Measurements from ENCODE around the gene SMPD1.
A peak's percentile ranks its signal among the peaks of the same experiment; 100 is the strongest.
"Not testable (repeated sequence)": the region's sequence is repeated elsewhere in the genome, so short reads cannot be mapped to it uniquely, and the experiment has no call there.

Gene SMPD1

DNA sequence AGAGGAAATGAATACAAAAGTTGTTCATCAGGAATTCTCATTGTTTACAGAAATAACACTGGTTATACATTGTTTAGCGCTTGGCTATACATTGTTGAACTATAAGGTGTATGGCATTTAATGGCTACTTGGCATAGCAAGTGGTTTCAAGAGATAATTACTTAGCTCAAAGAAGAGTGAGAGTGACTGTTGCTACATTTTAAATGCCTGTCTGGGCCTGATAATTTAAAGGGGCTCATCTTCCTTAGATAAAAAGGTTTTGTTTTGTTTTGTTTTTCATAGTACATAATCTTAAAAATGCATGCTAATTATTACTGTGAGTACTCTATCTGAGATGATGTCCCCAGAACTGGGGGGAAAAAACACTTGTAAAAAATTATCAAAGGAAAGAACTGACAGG, 1.5 kb upstream of the SMPD1 start:
- DNase-seq (ENCODE audit: low read depth in 2 of 2), result no peak

DNA sequence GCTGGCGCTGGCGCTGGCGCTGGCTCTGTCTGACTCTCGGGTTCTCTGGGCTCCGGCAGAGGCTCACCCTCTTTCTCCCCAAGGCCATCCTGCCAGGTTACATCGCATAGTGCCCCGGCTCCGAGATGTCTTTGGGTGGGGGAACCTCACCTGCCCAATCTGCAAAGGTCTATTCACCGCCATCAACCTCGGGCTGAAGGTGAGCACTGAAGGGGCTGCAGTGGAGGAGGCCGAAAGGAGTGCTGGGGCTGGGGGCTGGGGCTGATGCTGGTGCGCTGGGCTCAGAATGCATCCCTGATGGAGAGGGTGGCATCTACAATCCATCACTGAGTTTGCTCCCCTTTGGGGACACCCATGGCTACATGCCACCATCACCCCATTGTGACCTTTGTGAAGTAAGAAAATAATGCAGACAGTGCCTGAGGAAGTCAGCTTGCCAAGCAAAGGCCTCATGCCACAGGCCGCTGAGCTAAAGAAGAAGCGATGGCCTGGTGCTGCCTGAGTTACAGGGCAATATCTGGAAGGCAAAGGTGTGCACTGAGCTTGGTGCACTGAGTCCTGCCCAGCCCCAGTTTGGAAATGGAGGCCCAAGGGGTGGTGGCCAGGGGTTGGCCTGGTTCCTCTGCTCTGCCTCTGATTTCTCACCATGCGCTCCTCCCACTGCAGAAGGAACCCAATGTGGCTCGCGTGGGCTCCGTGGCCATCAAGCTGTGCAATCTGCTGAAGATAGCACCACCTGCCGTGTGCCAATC, 620 bp downstream of the SMPD1 start:
- no peak for DNase-seq (ENCODE audit: low read depth in 2 of 2)

DNA sequence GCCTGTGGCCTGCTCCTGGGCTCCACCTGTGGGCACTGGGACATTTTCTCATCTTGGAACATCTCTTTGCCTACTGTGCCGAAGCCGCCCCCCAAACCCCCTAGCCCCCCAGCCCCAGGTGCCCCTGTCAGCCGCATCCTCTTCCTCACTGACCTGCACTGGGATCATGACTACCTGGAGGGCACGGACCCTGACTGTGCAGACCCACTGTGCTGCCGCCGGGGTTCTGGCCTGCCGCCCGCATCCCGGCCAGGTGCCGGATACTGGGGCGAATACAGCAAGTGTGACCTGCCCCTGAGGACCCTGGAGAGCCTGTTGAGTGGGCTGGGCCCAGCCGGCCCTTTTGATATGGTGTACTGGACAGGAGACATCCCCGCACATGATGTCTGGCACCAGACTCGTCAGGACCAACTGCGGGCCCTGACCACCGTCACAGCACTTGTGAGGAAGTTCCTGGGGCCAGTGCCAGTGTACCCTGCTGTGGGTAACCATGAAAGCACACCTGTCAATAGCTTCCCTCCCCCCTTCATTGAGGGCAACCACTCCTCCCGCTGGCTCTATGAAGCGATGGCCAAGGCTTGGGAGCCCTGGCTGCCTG, 1.4 kb downstream of the SMPD1 start:
- no peak for DNase-seq (ENCODE audit: low read depth in 2 of 2)

DNA sequence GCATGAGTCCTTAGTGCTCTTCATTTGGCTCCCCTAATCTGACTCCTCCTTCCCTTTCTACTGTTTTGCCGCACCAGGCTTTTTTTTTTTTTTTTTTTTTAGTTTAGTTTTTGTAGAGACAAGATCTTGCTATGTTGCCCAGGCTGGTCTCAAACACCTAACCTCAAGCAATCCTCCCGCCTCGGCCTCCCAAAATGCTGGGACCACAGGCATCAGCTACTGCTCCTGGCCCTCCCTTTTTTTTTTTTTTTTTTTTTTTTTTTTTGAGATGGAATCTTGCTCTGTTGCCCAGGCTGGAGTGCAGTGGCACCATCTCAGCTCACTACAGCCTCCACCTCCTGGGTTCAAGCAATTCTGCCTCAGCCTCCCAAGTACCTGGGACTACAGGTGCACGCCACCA, 2.0 kb downstream of the SMPD1 start:
- not testable (repeated sequence) for DNase-seq (ENCODE audit: low read depth in 2 of 2)

DNA sequence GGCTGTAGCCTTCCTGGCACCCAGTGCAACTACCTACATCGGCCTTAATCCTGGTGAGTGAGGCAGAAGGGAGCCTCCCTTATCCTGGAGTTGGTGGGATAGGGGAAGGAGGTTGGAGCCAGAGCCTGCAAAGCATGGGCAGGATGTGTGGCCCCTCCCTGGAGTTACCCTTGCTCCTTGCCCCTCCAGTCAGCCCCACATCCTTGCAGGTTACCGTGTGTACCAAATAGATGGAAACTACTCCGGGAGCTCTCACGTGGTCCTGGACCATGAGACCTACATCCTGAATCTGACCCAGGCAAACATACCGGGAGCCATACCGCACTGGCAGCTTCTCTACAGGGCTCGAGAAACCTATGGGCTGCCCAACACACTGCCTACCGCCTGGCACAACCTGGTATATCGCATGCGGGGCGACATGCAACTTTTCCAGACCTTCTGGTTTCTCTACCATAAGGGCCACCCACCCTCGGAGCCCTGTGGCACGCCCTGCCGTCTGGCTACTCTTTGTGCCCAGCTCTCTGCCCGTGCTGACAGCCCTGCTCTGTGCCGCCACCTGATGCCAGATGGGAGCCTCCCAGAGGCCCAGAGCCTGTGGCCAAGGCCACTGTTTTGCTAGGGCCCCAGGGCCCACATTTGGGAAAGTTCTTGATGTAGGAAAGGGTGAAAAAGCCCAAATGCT, 3.9 kb downstream of the SMPD1 start:
- no peak for DNase-seq (ENCODE audit: low read depth in 2 of 2)

DNA sequence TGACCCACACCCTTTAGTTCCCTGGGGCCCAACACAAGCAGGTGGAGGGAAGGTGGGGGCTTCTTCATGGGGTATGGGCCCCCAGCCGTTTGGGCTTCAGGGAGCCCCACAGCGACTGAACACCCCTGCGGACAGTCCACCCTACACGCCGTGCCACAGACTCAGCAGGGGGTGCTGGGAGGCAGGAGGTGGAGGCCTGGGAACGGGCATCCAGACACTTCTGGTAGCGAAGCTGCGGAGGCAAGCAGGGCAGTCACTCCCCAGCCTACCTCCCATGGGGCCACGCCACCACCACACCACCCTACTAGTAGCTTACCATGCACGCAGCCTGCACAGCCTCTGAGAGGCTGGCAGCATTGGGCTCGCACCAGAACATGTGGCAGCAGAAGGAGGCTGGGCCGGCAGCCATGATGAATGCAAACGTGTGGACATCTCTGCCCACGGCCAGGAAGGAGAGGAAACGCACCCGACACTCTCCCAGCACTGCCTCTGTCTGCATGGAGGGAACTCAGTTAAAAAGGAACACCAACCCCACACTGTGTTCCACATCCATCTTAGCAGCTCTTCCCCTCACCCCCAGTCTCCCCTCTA, 5.3 kb downstream of the SMPD1 start:
- no peak for DNase-seq (ENCODE audit: low read depth in 2 of 2)

DNA sequence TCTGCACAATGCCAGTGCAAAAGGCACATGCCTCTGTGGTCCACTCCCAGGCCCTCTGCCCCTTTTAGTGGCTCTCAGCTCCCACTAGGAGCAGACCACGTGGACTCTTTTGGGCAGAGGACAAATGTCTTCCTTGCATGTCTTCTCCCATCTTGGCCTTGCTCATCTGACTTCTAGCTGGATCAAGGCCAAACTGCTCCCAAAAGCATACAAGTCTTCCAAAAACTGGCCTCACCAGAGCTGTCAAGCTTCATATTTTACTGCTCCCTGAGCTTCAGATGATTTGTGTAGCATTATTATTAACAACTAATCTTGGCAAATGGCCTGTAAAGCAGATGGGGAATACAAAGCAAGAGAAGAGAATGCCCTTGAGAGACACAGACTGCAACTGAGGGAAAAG, 6.9 kb downstream of the SMPD1 start:
- DNase-seq (ENCODE audit: low read depth in 2 of 2), result no peak

DNA sequence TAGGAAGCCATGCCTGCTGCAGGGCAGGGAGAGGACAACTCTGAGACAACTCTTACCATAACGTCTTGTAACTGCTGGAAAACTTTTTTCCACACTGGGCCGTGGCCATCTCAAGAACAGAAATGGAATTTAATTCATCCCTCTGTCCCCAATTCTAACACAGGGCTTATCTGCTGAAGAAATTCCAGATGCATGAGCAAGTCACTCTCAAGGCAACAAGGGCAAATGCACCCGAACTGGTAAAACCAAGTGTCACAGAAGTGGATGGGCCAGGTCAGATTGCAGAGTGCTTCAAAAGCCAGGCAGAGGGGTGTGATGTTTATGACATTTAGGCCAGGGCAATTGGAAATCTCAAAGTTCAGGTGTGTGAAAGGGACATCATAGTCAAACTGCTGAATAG, 7.4 kb downstream of the SMPD1 start:
- no peak for DNase-seq (ENCODE audit: low read depth in 2 of 2)

DNA sequence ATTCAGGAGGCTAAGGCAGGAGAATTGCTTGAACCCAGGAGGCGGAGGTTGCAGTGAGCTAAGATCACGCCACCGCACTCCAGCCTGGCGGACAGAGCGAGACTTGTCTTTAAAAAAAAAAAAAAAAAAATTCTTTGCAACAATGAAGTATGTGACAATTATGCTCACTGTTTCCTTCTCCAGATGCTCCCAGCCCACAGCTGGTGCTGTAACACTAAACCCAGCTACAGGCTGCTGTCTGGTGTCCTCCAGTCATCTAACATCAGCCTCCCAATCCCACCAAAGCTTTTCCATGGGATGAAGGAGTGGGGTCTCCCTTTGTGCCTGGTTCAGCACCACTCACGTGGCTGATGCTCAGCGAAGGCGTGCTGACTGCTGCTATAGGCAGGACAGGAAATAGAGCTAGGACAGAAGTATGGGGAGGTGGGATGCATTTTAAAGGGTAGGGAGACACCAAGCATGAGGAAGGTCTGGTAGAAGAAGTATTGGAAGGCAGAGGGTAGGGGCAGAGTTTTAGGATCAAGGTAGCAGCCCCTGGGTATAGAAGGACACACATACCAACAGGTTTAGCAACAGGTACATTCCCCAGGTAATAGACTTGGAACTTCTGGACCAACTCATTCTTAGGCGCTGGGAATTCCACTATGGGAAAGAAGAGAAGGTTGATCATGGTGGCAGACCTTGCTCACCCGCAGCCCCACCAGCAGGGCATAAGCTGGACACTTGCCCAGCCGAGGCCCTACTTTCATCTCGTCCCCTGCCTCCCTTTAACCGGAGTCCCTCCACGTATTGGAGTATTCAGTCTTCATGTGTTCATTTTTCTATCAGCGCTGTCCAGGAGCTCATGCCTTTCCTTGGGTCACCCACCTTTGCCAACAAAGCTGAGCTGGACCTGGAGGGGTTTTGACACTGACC, 10.4 kb downstream of the SMPD1 start:
- no peak for DNase-seq (ENCODE audit: low read depth in 2 of 2)

DNA sequence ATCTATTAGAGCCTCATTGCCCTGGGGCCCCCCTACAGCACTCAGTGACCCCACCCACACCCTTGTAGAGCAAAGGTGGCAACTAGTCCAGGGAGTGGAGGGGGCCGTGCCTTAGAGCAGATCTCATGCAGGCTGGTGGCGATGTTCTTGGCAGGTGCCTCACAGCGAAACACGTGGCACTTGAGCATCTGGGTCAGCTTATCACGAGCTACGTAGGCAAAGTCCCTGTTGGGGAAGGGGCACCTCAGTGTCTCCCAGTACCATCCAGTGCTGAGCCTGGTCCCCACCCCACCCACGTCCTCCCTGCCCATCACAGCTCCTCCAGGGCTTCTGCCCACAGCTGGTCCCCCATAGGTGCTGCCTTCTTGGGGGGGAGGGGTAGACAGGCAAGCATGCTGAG, 11.2 kb downstream of the SMPD1 start:
- no peak for DNase-seq (ENCODE audit: low read depth in 2 of 2)

DNA sequence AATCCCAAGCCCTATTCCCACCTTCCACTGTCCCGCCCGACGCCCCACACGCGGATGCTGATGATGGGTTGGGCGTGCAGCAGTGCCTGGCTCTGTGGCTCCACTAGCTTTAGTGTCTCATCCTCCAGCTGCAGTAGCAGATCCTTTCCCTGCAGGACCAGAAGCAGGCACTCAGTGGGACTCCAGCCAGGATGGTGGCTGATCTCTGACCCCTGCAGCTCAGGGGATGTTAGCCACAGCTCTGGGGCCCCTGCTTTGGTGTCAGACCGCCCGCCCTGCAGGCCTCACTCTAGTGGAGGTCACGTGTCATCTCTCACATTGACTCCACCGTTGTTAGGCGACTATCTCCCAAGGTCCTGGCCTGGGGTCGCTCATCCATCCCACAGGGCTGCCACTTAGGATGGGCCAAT, 11.8 kb downstream of the SMPD1 start:
- no peak for DNase-seq (ENCODE audit: low read depth in 2 of 2)

DNA sequence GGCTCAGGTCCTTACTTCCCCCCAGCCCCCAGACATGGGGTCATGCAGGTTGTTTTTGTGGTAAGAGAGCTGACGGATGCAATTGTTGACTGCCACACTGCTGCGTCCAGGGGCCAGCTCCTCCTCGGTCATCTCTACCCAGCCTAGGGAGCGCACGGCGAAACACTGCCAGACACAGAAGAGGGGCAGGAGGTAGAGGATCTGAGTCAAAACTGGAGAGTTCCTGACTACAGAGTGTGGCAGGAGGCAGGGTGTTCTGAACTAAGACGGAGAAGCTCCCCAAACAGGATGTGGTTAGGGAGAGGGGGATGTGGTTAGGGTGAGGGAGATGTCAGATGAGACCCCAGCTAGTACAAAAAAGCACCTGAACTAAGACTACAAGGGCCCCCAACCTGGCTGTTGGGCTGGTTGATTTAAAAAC, 12.3 kb downstream of the SMPD1 start:
- DNase-seq (ENCODE audit: low read depth in 2 of 2), result peak in 1 of 2 donors; percentile 58

DNA sequence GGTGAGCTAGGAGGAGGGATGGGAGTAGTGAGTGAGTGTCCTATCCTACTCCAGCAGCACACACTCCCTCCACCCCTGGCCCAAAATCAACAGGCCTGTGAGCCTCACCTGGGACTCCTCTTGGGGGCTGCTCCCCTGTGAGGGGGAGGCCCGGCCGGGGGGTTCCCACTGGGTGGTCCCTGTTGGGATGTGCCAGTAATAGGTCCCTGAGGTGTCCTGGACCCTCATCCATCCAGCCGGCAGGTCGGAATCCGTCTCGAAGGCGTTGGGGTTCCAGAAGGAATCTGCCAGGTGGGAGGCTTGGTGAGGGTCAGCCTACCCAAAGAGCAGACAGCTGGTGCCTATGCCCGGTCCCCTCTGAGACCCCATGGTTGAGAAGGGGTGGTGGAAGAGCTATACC, 13.3 kb downstream of the SMPD1 start:
- no peak for DNase-seq (ENCODE audit: low read depth in 2 of 2)

DNA sequence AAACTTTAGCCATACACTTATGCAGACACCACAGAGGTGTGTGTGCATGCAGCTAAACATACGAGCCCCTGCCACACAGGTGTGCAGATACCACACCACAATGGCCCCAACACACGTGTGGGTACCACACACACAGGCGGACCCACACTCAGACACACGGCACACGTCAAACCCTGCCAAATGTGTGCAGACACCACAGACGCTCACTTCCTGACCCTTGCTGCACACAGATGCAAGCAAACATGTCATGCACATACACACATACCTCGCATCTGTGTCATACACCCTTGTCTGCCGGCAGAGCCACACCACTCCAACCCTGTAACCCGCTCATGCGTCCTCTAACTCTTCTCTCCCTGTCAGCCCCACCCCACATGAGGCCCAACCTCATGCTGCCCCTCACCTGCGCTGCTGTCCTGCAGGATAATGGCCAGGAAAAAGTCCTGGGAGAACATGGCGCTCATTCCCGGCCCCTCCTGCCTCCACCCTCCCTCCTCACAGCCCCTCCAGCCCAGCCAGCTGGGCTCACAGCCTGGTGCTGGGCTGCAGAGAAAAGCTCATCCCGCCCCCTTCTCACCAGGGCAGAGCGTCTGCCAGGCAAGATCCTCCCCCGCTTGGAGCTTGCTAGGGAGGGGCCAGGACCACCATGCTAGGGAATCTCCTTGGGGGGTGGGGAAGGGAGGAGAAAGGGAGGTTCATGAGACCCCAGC, 14.2 kb downstream of the SMPD1 start:
- no peak for DNase-seq (ENCODE audit: low read depth in 2 of 2)

DNA sequence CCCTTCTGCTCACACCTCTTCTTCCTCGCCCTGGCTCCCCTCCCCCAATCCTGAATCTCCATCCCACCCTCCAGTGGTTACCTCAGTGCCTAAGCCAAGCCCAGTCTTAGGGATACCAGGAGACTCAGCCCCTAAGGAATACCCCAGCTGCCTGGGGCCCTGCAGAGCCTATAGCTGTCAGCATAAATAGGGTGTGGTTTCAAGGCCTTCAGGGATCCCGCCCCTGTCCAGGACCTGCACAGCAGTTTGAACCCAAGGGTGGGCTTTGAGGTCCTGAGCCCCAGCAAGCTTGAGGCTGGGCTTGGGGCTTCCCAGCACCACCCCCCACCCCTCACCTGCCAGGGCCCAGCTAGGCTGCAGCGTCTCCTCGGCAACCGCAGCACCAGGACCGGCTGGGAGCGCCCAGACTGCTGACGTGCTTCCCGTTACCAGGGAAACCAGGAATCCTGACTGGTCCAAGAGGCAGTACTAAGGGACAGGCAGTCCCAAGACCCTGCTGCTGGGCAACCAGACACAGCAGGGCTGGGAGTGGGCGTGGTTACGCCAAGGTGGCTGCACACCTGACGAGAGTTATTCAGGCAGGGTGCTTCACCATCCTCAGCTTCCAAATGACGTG, 14.9 kb downstream of the SMPD1 start:
- DNase-seq (ENCODE audit: low read depth in 2 of 2), result no peak

DNA sequence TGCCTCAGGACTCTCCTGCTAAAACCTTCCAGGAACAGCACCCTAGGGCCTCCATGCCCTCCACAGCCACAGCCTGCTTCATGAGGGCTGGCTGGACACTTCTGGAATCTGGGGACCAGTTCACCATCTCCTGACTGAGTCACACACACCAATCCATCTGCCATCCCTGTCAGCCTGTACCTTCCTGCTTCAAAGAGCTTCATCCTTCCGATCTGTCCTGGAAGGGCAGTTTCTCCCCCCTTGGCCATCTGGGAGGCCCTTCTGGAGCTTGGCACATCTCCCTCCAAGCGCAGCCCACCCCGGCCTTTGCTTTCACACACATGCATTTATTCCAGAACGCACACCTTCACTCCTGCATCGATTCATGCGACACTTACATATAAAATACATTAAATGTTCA, 15.6 kb downstream of the SMPD1 start:
- no peak for DNase-seq (ENCODE audit: low read depth in 2 of 2)

DNA sequence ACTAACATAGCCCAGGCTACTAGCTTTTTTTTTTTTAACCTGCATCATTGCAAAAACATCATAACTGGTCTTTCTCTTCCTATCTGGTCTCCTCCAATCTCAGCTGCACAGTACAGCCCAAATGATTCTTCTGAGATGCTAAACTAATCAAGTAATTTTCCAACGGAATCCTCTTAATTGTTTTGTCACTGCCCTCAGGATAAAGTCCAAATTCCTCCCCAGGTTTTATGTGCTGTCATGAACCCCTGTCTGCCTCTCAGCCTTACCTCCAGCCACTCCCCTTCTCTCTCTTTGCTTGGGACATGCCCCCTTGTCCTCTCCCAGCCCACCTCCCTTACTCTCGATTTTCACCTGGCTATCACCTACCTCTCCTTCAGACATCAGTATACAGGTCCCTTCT, 16.1 kb downstream of the SMPD1 start:
- DNase-seq (ENCODE audit: low read depth in 2 of 2), result no peak

DNA sequence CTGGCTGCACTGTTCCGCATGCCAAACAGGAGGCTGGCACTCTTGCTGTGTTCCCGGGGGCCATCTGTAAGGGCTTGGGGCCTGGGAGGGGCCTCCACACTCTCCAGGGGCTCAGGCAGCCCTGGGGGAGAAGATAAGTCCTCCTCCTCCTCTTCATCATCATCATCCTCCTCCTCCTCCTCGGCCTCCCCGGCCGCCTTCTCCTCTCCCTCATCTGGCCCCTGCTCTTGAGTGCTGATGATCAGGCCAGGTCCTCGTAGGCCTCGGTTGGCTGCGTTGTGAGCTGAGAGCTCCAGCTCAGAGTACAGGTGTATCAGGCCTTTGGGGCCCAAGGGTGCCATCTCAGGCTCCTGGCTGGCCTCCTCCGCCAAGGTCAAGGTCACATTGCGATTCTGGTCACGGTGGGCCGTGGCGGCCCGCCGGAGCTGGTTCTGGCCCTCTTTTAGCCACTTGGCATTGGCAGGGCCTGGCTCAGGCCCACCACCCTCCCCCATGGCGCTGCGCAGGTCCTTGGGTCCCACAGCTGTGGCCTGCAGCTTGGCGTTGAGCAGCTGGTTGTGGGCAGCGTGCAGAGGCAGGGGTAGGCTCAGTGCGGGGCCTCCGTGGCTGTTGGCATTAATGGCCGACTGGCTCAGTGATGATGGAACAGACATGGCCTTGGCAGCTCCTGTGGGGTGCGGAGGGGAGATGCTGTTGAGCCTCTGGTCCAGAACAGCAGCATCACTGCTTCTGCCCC, 20.6 kb downstream of the SMPD1 start:
- DNase-seq (ENCODE audit: low read depth in 2 of 2), result no peak

DNA sequence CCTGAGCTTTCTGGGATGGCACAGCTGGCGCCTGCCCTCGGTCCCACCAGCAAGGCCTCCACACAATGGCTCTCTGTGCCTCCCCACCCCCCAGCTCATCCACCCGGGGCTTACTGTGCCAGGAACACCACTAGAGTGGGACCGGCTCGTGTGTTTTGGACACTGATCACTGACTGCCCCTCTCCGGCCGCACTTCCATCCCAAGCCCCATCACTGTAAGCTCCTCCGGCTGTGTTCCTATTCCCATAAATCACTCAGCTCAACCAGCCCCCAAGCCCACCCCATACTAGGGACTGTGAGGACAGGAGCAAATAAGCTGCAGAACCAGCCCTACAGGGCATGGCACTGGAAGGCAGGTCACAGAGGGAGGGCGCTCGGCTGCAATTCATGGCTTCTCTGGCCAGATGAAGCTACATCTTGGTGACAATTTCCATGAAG, 21.3 kb downstream of the SMPD1 start:
- DNase-seq (ENCODE audit: low read depth in 2 of 2), result no peak

DNA sequence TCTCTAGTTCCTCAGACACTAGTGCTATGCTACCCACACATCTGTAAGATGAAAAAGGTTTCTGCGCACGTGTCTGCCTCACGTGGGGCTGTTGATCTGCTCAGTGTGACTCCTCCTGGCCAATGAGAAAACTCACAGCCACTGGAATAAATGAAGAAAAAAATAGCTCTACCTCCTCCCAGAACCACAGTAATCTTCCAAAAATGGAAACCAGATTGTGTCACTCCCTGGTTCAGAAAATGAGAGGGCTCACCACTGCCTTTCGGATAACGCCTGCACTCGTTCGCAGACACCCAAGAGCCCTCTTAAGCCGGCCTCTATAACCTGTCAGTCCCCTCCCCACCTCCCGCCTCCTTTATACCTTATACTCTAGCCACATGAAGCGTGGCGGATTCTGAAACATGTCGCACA, 23.5 kb downstream of the SMPD1 start:
- DNase-seq (ENCODE audit: low read depth in 2 of 2), result peak; percentile 47 to 55
